Stimulated activated CD8-positive, alpha-beta memory T cell treated with anti-CD3 and anti-CD28 coated beads, Interleukin-4, amount 100 ng/mL, for 1 hour (primary cell): Measurements from ENCODE around the gene ACTBL2.

Experiments
- DNase-seq, 2 donors: peaks; one replicate each; pipeline ENCODE4 v3.0.0-alpha.2; 2020; ENCODE audit warnings: low read depth in 2 of 2, low spot score in 1 of 2

Gene ACTBL2

DNA sequence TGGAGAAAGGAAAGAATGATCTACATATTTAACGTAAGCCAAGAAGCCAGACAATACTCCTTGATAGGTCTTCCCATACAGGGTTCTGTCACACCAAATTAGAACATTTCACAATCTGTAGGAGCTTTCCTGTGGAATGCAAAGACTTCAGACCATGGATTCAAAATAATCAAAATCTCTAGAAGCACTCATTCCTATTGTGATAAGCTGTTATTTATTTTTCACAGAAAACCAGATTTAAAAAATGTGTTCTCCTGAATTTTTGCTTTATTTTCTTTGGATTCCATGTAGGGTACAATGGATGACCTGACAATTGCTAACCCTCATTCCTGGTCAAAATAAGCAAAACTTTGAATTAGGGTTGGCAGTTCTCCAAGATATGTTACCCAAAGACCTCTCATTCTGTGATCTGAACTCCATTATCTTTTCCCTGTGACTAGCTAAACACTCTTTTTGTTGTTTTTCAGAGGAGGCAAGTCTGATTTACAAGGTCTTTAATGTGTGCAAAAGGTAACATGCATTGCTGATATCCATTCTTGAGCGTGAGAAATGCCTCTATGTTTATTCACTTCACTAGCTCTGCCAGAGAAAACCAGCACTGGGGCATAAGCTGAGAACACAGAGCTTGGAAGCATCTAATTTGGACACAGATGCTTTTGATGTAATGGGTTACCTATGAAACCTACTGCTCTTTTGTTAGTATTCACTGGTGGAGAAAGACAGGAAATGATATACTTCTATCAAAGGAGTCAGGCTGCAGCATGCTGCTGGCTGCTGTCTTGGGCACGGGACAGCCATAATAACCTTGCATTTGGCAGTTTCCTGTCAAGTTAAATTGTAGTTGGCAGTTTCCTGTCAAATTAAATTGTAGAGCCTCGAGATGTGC, 31.4 kb downstream of the ACTBL2 start:
- DNase-seq: no peak

DNA sequence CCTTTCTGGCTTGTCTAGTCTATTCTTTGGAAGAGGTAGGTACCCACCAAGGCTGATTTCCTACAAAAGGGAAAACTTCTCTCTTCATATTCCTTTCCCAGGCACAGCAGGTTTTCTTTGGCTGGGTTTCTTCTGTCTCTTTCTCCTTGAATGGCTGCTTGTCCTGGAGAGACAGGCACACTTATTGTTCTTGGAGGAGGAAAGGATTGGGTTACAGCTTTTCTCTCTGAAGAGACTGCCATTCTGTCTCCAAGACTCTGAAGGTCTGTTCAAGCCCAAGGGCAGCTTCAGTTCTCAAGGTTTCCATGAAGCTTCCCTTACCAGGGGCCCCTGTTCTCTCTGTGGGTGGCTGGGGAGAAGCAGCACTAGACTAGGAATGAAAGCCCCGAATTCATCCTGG, 33.9 kb downstream of the ACTBL2 start:
- DNase-seq: no peak

DNA sequence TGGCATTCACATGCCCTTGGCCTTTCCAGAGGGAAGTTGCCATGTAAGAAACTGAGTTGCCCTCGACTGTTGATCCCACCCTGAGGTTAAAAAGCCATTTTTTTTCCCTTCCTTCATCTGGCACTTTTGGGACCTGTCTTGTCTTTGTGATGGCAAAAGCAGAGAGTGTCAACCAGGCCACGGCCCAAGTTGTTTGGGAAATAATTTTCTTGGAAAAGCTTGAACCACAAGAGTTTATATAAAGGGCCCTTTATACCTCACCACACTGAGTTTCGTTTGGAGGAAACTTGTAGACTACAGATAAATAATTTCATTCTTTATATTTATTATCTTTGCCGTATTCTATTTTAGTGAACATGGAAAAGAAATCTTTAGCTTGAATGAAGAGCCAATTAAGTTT, 34.3 kb downstream of the ACTBL2 start:
- no peak for DNase-seq

DNA sequence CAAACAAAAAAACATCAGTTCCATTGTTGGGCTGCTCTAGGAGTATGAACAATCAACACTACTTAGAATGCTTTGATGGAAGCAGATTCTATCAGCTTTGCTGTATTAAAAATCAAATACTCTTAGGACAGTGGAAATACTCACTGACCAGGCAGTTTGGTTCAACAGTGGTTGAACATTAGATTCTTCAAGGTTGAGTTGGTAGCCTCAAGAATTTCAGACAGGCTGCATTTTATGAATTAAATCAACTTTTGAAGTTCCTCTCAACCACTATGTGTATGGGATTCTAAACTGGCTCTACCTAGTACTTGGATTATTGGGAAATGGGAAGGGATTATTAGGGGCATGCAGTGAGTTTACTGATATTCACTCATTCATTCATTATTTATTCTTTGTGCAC, 35.0 kb downstream of the ACTBL2 start:
- no peak for DNase-seq

DNA sequence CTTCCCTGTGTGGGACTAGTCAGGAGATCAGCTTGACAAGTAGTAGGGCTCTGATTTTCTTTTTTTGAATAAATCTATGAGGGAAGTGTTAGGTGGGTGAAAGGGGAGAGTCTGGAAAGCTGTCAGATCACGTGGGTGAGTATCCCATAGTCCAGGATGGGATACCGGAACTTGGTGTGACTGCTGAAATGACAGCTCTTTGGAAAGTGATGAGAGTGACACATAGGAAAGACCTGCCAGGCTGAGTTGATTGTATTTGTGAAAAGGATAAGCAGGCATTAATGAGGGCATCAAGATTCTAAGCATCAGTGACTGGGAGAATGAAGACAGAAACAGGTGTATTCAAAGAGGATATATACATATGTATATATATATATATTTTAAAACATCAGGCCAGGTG, 35.6 kb downstream of the ACTBL2 start:
- no peak for DNase-seq

DNA sequence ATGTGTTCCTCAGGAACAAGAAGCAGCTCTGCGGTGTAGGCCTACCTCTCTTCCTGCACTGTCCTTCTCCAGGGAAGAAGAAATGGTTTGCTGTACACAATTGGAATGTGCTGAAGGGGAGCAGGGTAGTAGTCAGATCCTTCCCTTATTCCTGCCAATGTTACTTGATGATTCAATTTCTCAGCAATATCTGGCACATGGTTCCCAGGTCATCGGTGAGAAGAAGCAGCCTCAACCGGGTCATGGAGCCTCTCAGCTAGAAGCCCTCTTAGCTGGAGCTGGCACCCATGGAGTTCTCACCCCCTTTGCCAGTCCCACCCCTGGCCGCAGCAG, 36.9 kb downstream of the ACTBL2 start:
- DNase-seq: no peak

DNA sequence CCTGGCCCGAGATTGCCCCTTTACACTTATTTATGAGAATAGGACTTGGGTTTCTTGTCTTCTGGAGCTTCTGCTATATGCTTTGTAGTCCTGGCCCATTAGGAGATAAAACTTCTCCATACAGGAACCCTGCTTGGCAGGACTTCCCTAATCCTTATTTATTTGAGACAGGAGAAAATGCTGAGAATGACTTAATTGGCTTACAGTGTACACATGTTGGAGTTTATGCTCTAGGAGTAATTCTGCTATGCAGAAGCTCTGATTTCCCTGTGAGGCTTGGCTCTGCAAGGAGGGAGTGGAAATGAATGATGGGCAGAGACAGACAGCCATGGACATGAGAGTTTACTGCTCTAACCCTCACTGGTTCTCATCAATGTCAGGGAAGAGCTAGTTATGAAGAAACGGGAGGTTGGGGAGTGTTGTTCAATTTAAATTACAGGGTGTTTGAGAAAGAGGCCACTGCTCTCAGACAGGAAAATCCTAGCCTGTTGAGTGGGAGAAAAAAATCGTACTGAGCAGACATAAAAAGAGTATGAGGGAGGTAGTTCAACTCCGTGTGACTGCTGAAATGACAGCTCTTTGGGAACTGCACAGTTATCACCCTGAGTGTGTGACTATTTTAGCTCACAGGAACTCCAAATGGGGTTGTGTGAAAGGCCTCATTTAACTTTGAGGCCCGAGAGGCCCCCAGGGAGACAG, 37.5 kb downstream of the ACTBL2 start:
- DNase-seq: no peak

DNA sequence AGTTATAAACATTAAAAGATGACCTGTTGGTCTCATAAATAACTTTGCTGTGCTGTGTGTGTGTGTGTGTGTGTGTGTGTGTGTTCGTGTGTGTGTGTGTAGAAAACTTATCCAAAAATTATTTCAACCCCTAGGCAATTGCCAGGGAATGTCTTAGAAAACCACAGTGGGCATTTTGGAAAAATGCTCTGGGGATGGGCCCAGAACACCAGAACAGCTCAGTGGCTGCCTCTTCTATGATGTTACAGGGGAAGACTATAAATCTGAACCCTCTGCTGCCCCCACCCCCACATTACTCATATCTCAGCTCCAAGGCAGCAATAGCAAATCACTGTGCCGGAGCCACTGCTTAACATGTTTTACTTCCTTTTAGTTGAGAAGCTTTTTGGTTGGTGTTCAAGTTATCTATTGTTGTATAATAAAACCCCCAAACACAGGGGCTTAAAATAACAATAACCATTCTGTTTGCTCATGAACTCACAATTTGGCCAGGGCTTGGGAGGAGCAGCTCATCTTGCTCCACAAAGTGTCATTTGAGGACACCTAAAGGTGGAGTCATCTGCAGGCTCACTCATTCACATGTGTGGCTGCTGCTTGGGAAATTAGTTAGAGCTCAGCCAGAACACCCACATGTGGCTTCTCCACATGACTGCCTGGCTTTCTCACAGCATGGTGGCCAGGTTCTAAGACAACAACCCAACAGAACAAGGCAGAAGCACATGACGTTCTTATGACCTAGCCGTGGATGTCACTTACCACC, 40.4 kb downstream of the ACTBL2 start:
- DNase-seq: no peak

DNA sequence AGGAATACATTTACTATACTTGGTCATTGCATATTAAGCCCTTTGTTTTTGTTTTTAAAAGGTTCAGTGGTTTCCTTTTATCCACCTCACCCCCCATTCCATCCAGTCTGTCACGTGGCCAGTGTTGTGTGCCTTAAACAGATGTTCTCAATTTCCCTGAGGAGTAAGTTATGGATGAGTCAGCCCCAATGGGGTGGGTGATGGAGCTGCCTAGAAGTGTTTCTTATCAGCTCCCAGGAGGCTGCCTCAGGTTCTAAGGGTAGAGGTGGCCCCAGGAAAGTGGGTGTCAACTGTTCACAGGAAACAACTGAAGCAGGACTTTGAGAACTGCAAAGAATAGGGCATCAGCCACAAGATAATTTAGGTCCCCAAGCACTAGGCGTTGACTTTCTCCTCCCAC, 41.1 kb downstream of the ACTBL2 start:
- DNase-seq: no peak

DNA sequence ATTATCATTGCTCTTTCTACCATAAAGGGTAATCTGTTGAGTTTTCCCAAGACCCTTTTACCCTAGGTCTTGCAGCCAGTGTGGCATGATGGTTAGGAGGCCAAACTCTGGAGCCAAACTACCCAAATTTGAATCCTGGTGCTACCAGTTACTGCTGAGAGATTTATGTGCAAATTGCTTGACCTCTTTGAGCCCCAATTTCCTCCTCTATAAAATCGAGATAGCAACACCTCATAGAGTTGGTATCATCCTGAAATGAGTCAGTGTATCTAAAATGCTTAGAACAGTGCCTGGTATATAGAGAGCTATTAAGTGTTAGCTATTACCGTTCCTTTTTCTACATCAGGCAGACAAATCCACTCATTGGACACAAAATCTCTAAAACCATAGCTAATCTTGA, 43.0 kb downstream of the ACTBL2 start:
- DNase-seq: no peak

DNA sequence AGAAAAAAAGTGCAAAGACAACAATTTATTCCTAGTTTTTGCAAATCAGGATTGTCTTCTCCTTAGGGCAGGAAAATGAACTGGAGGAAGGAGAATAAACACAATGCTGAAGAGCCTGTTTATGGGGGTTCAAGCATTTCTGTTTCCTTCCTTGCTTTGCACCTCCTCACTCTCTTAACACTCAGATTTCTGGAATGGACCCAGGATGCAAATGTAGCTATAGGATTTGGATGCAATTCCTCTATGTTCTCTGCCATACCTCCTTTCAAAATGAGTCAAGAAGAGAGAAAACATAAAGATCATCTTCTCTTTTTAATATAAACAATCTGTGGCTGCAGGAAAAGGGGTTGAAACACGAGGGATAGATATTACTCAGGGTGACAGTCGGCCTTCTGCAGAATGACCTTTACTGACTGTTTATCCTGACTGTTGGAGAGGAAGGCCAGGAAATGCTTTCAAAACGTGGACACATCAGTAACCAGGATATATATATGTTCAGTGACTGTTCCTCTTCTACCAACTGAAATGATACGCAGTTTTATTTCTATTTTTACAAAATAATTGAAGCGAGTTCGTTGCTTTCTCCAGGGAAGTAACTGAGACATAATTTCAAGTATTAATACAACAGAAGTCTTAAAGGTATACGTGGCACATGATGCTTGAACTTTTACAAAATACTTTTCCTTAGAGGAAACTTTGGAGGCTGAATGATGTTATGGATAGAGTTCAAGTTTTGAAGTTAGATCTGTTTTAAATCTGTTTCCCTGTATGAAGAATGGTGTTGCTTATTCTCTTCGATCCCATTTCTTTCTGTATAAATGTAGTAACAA, 44.4 kb downstream of the ACTBL2 start:
- no peak for DNase-seq

DNA sequence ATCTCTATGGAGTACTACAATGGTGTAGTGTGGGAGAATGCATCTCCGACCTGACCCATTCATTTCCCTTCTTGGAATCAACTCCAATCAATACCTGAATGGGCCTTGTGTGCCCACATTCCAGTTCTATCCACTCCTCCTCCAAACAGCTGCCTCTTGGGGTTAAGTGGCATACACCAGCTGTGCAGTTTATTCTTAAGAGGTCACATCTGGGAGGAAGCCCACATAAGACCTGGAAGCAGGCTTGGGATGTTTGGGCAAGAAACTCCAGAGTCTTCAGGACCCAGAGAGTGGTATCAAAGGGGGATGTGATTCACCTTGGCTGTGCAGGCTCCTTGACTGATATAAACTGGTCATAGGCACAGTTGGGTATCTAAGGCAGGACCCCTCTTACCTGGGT, 46.0 kb downstream of the ACTBL2 start:
- no peak for DNase-seq

DNA sequence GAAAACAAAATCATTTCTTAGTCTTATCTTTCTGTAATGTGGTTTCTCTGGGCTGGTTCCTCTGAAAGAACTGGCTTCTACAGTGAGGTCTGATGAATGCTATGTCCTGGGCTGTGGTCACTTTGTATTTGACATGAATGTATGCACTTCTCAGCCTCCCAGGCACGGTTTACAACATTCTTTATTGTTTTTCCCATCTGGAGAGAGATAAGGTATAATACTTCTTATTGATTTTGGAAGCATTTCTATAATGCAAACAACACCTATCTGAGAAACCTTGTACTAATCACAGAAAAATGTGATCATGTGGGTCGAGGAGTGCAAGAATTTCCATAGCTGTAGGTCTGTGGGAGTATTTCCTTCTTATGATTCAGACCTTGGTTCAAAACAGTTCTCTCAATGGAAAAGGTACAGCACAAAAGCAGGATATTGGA, 46.9 kb downstream of the ACTBL2 start:
- no peak for DNase-seq

DNA sequence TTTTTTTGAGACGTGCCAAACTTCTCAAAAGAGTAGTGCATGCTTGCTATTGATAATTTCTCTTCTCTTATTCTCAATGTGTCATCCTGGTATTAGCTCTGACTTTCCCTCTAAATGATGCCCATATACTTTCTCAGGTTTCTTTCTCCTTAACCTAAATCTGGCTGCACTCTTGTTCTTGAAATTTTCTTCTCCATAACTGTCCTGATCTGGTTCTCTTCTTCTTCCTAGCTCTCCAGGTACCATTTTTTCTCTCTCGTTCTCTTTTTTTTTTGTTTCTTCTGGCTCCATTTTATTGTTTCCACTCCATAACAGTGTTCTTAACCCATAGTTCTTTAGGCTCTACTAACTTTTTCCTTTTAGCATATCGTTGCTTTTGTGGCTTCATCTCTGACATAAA, 47.9 kb downstream of the ACTBL2 start:
- no peak for DNase-seq

DNA sequence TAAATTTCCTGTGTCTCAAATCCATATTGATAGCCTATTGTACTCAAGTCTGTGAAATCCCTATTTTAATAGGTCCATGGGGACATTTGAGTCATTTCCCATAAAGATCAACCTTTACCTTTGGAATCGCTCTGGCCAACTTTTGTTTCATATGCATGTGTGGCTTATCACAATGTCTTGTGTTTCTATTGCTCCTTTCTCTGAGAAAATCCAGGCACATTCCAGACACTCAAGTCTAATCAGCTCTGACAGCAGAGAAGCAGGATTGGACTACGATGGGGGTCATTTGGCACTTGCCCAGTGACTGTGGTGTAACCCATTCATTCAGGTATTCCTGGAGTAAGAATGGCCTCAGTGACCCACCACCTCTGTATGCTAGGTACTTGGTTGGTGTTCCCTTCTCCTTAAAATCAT, 48.4 kb downstream of the ACTBL2 start:
- DNase-seq: no peak

DNA sequence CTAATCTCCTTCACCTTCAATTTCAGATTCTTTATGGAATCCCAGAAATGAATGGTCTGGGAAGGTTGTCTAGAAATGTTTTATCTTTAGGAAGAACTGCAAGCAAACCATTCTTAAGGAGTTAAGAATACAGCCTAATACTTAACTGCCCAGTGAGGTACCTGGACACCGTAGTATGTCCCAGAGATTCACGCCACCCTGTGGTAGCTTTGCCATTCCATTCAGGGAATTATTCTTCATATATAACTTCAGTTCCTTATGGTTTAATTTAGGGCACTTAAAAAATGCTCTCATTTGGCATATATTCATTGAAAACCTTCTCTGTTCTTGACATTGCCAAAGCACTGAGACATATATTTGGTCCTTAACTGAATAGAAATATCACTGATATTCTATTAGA, 49.7 kb downstream of the ACTBL2 start:
- no peak for DNase-seq

DNA sequence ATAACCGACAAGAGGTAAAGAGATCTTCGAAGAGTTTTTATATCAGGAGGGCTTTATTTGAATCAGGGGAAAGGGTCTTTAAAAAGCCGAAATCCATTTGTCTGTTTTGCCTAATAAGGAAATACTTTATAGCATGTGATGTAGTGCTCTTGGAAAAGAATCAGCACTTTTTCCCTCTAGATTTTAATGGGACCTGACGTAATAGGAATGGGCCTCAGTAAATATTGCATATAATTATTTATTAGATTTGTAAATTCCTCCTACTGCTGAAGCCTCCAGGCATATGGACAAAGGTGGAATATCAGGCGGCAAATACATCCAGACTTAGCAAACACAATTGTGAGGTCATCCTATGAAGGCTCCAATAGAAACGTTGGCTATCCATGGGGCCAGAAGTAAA, 50.9 kb downstream of the ACTBL2 start:
- no peak for DNase-seq
